ENCODE data around the gene STK38. TPM values are rescaled to one million over a fixed set of nuclear protein-coding genes. Genes with fewer than 3 reads are reported as not detected.
A peak's percentile ranks its signal among the peaks of the same experiment; 100 is the strongest.
"Not testable (repeated sequence)": the region's sequence is repeated elsewhere in the genome, so short reads cannot be mapped to it uniquely, and the experiment has no call there.

Gene STK38
- total RNA-seq (10 to 100 TPM; 26.1 to 47.0 TPM), polyA plus RNA-seq (ENCODE audit: insufficient read length in 2 of 2) (10 to 100 TPM; 23.4 to 34.7 TPM)
- long read RNA-seq, donor 1, partial matches to known transcripts, result 0 of 1 reads
- long read RNA-seq, donor 1, other reads (novel, unspliced or antisense), result 0 of 1 reads
- long read RNA-seq, donor 2, partial matches to known transcripts, result 0 of 1 reads
- long read RNA-seq, donor 2, other reads (novel, unspliced or antisense), result 0 of 1 reads
- long read RNA-seq, donor 3, partial matches to known transcripts, result 0 of 2 reads
- long read RNA-seq, donor 3, other reads (novel, unspliced or antisense), result 0 of 2 reads
- long read RNA-seq, donor 4, partial matches to known transcripts, result 0 of 2 reads
- long read RNA-seq, donor 4, other reads (novel, unspliced or antisense), result 0 of 2 reads

DNA sequence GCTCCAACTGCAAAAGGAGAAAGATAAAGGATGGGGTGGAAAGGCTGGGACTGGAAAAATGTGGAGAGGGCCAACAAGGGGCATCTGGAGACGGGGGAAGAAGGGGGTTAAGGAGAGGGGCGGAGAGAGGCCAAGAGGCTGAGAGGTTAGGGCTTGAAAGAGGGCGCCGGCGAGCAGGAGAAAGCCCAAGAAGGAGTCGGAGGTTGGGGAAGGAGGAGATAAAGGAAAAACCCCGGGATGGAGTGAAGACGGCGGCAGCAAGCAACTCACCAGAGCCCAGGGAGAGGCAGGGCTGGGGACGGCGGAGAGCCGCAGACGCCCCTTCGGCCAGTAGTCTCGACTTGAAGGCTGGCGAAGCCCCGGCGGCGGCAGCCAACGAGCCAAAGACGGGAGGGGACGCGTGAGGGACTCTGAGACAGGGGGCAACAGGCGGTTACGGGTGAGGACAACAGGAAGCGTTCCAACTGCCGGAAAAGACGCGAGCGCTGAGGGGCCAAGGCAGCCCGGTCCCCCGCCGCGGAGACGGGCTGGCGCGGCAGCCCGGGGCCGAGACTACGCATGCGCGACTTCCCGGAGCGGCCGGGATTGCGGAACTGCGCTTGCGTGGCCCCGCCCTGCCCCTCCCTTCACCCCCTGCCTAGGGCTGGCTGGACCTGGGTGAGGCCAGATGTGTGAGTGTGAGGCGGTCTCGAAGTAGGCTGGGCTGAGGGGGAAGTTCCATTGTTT, at the start of gene STK38:
Gene STK38, minus strand, starts transcription at position 560 of the 726 bp plus-strand sequence. CDS start 7,277 bp downstream, outside the sequence.
- peak within 1 kb of the TSS; percentile 93 for H3K27ac ChIP-seq (ENCODE audit: low read depth, low read length)
- no peaks in the 10 kb centered on the region for H3K36me3 ChIP-seq (ENCODE audit: control insufficient read depth, insufficient read depth, low read length)
- H3K4me3 ChIP-seq (ENCODE audit: low read depth, low read length), result peak within 1 kb of the TSS; percentile 76
- H3K9me3 ChIP-seq (ENCODE audit: control insufficient read depth, insufficient read depth, low read length), result no peaks in the 10 kb centered on the region
- WGBS (ENCODE audit: insufficient coverage), result 0% methylated on average over 43 of the region's 51 CpGs
- peak; percentile 77 to 96 (median 83) for DNase-seq (ENCODE audit: low read depth in 4 of 6, low spot score in 6 of 6)
- peaks cover 10% of the 10 kb centered on the region for H3K4me1 ChIP-seq (ENCODE audit: control insufficient read depth, insufficient read depth, low read length)
- no peaks in the 10 kb centered on the region for H3K27me3 ChIP-seq (ENCODE audit: control insufficient read depth, insufficient read depth, low read length)

DNA sequence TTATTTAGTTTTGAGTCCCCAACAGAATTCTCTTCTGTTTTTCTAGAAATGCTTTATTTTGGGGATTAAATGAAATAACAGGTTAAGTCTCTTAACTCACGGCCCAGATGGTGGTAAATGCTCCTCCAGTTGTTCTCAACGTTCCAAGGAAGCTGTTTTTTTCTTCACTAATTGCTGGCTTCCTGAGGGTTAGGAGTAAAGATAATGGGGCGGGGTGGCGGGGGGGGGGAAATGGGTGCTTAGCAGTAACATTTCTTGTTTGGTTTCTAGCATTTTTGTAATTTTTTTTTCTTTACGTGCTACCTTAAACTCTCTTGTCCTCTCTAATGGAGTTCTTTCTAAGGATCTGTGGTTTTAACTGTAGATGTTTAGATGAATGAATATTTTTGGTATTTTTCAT, 49.1 kb upstream of the STK38 start:
- no CpG with 5 or more reads among the region's 5 CpGs for WGBS (ENCODE audit: insufficient coverage)
- no peaks in the 10 kb centered on the region for H3K27me3 ChIP-seq (ENCODE audit: control insufficient read depth, insufficient read depth, low read length)
- H3K4me1 ChIP-seq (ENCODE audit: control insufficient read depth, insufficient read depth, low read length), result peaks cover 37% of the 10 kb centered on the region
- H3K9me3 ChIP-seq (ENCODE audit: control insufficient read depth, insufficient read depth, low read length), result no peaks in the 10 kb centered on the region
- peak in 1 of 6 donors; percentile 45 for DNase-seq (ENCODE audit: low read depth in 4 of 6, low spot score in 6 of 6)
- peak overlapping the region; percentile 98 for H3K27ac ChIP-seq (ENCODE audit: low read depth, low read length)
- peaks cover 28% of the 10 kb centered on the region for H3K36me3 ChIP-seq (ENCODE audit: control insufficient read depth, insufficient read depth, low read length)
- peak overlapping the region; percentile 74 for H3K4me3 ChIP-seq (ENCODE audit: low read depth, low read length)

DNA sequence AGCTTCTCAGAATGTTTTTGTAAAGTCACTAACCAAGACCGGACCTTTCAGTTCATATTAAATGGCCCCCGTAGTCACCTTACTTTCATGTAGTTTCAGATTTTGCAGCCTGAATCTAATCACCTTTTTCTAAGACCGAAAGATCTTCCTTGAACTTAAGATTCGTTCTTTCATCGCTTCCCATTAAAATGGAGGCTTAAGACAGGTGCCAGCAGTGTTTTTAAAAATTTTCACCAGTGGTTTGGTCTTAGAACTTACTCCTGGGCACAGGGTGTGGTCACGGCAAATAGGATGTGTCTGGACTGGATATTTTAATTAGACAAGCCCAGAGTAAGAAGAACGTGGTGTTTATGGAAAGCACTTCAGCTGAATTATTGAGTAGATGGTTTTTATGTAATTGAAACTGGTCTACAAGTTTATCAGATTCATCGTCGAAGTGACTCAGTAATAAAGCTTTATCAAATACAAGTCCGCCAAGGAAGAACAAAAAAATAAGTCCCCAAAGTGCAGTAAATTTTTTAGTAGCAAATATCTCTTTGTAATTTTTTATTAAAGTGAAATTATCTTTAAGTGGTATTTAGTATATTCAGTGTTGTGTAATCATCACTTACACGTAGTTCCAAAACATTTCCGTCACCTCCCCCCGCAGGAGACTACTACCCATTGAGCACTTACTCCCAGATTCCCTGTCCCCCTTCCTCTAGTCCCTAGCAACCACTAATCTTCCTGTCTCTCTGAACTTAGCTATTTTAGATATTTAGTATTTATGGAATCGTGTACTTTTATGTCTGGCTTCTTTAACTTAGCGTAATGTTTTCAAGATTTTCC, 47.8 kb upstream of the STK38 start:
- no peaks in the 10 kb centered on the region for H3K9me3 ChIP-seq (ENCODE audit: control insufficient read depth, insufficient read depth, low read length)
- peaks cover 35% of the 10 kb centered on the region for H3K4me1 ChIP-seq (ENCODE audit: control insufficient read depth, insufficient read depth, low read length)
- peak overlapping the region; percentile 98 for H3K27ac ChIP-seq (ENCODE audit: low read depth, low read length)
- H3K27me3 ChIP-seq (ENCODE audit: control insufficient read depth, insufficient read depth, low read length), result no peaks in the 10 kb centered on the region
- peak in 3 of 6 donors; percentile 50 to 77 (median 72) for DNase-seq (ENCODE audit: low read depth in 4 of 6, low spot score in 6 of 6)
- peak overlapping the region; percentile 74 for H3K4me3 ChIP-seq (ENCODE audit: low read depth, low read length)
- WGBS (ENCODE audit: insufficient coverage), result 0% methylated on average over 5 of the region's 15 CpGs
- H3K36me3 ChIP-seq (ENCODE audit: control insufficient read depth, insufficient read depth, low read length), result peaks cover 23% of the 10 kb centered on the region

DNA sequence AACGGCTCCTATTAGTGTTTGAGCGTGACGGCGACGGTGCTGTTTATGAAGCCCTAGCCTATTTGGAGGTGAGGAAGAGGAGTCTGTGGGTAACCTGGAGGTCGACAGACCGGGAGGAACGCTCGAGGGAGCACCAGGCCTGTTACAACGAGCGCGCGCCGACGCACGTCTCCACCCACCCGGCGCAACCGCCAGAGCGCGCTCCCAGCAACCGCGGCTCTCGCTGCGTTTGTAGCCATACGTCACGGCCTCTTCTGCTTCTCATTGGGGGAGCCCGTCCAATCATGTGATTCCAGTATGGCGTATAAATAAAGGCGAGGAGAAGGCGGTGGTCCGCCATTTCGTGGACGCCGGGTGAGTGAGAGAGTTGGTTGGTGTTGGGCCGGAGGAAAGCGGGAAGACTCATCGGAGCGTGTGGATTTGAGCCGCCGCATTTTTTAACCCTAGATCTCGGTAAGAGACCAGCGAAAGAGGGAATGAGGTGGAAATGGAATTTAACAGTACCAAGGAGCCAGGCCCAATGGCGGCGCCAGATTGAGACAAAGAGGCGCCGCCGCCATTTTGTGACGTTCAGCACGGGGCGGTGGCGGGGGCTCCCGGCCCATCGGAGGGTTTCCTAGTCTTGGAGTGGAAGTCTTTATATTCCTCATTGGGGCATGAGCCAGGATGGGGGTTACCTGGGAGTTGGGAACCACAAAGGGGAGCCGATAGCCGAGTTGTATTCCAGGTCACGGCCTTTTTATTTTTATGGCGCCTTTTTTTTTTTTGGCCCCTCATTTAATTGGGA, 46.9 kb upstream of the STK38 start, which contains the start of gene SRSF3:
Gene SRSF3, plus strand, starts transcription at position 334 of the 787 bp plus-strand sequence. CDS start 2,401 bp downstream, outside the sequence.
- Histone ChIP-seq H3K27ac (ENCODE audit: low read depth, low read length) (peak within 1 kb of the TSS; percentile 98), H3K4me1 (ENCODE audit: control insufficient read depth, insufficient read depth, low read length) (peaks cover 30% of the 10 kb centered on the region), H3K27me3 (ENCODE audit: control insufficient read depth, insufficient read depth, low read length) (no peaks in the 10 kb centered on the region), H3K36me3 (ENCODE audit: control insufficient read depth, insufficient read depth, low read length) (peaks cover 17% of the 10 kb centered on the region), H3K9me3 (ENCODE audit: control insufficient read depth, insufficient read depth, low read length) (no peaks in the 10 kb centered on the region), H3K4me3 (ENCODE audit: low read depth, low read length) (peak within 1 kb of the TSS; percentile 74)
- under 1% methylated on average over 57 of the region's 58 CpGs for WGBS (ENCODE audit: insufficient coverage)
- peak; percentile 94 to 99 (median 98) for DNase-seq (ENCODE audit: low read depth in 4 of 6, low spot score in 6 of 6)

DNA sequence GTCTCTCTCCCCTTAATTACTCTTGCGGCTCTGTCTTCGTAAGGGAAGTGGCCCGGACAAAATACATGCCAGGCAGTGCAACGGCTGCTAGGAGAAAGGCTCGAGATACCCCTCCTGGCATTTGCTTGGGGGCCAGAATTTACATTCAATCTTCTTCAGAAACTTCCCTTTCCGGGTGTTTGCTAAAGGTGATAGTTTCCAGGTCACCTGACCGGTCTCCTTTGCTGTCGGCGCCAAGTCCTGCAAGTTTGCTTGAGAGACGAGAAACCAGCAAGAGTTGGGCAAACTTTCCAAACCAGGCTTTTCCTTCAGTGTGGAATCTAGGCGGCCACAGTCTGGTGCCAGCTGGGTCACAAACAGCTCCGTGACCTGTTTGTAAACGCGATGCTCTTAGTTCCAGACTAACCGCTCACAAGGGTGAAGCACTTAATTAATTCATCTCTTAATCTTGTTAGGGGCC, 46.3 kb upstream of the STK38 start:
- Histone ChIP-seq H3K27ac (ENCODE audit: low read depth, low read length) (peak overlapping the region; percentile 98), H3K4me3 (ENCODE audit: low read depth, low read length) (peak overlapping the region; percentile 61), H3K9me3 (ENCODE audit: control insufficient read depth, insufficient read depth, low read length) (no peaks in the 10 kb centered on the region), H3K36me3 (ENCODE audit: control insufficient read depth, insufficient read depth, low read length) (peaks cover 13% of the 10 kb centered on the region), H3K27me3 (ENCODE audit: control insufficient read depth, insufficient read depth, low read length) (no peaks in the 10 kb centered on the region), H3K4me1 (ENCODE audit: control insufficient read depth, insufficient read depth, low read length) (peaks cover 27% of the 10 kb centered on the region)
- 0% methylated on average over 10 of the region's 15 CpGs for WGBS (ENCODE audit: insufficient coverage)
- peak in 3 of 6 donors; percentile 66 to 87 (median 72) for DNase-seq (ENCODE audit: low read depth in 4 of 6, low spot score in 6 of 6)

DNA sequence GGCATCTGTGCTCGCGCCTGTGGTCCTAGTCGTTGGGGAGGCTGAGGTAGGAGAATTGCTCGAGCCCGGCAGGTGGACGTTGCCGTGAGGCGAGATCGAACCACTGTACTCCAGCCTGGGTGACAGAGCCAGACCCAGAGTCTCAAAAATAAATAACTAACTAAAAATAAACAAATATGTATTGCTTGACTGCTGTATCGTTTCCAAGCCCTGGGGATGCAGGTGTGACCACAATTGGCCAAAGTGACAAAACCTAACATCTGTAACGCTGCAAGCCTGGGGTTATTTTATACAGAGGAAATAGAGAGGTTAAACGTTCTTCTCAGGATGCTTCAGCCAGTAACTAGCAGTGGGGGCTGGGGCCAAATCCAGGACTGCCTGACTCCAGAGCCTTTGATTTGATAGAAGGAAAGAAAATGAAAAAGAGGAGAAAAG, 45.0 kb upstream of the STK38 start:
- no peak for DNase-seq (ENCODE audit: low read depth in 4 of 6, low spot score in 6 of 6)
- no peak overlapping the region for H3K4me3 ChIP-seq (ENCODE audit: low read depth, low read length)
- 89% methylated on average over 5 of the region's 12 CpGs for WGBS (ENCODE audit: insufficient coverage)
- no peaks in the 10 kb centered on the region for H3K9me3 ChIP-seq (ENCODE audit: control insufficient read depth, insufficient read depth, low read length)
- peaks cover 5% of the 10 kb centered on the region for H3K36me3 ChIP-seq (ENCODE audit: control insufficient read depth, insufficient read depth, low read length)
- no peak overlapping the region for H3K27ac ChIP-seq (ENCODE audit: low read depth, low read length)
- H3K27me3 ChIP-seq (ENCODE audit: control insufficient read depth, insufficient read depth, low read length), result no peaks in the 10 kb centered on the region
- peaks cover 16% of the 10 kb centered on the region for H3K4me1 ChIP-seq (ENCODE audit: control insufficient read depth, insufficient read depth, low read length)

DNA sequence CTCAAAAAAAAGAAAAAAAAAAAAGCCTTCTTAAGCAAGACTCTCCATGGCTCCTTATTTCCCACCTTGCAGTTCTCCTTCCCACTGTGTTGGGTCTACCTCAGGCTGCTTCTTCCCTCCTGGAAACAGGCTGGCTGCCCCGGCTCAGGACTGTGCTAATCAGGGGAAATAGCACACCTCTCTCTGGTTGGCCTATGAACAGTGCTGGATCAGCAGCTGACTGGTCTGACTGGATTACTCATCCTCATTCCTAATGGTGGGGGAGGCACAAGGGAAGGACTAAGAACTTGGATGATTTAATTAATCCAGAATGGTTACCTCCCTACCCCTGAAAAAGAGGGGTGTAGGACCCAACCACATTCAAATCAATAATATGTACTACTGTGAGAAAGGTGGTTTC, 43.0 kb upstream of the STK38 start:
- Histone ChIP-seq H3K27ac (ENCODE audit: low read depth, low read length) (no peak overlapping the region), H3K36me3 (ENCODE audit: control insufficient read depth, insufficient read depth, low read length) (no peaks in the 10 kb centered on the region), H3K4me3 (ENCODE audit: low read depth, low read length) (no peak overlapping the region), H3K9me3 (ENCODE audit: control insufficient read depth, insufficient read depth, low read length) (no peaks in the 10 kb centered on the region), H3K4me1 (ENCODE audit: control insufficient read depth, insufficient read depth, low read length) (peaks cover 12% of the 10 kb centered on the region), H3K27me3 (ENCODE audit: control insufficient read depth, insufficient read depth, low read length) (no peaks in the 10 kb centered on the region)
- WGBS (ENCODE audit: insufficient coverage), result no CpG with 5 or more reads among the region's 1 CpG
- DNase-seq (ENCODE audit: low read depth in 4 of 6, low spot score in 6 of 6), result no peak

DNA sequence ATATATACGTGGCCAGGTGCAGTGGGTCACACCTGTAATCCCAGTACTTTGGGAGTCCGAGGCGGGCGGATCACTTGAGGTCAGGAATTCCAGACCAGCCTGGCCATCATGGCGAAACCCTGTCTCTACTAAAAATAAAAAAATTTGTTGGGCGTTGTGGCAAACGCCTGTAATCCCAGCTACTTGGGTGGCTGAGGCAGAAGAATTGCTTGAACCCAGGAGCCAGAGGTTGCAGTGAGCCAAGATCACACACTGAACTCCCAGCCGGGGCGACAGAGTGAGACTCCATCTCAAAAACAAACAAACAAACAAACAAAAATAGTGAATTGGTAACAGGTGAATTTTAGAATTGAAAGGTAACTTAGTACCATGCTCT, 41.7 kb upstream of the STK38 start:
- not testable (repeated sequence) for H3K9me3 ChIP-seq (ENCODE audit: control insufficient read depth, insufficient read depth, low read length); DNase-seq (ENCODE audit: low read depth in 4 of 6, low spot score in 6 of 6); H3K36me3 ChIP-seq (ENCODE audit: control insufficient read depth, insufficient read depth, low read length); H3K4me3 ChIP-seq (ENCODE audit: low read depth, low read length); H3K27me3 ChIP-seq (ENCODE audit: control insufficient read depth, insufficient read depth, low read length); H3K27ac ChIP-seq (ENCODE audit: low read depth, low read length)
- whole genome bisulfite sequencing (ENCODE audit: insufficient coverage), result 88% methylated on average over 5 of the region's 9 CpGs
- peaks cover 12% of the 10 kb centered on the region for H3K4me1 ChIP-seq (ENCODE audit: control insufficient read depth, insufficient read depth, low read length)
